Measurements from ENCODE around the gene SIGLEC1.
A peak's percentile ranks its signal among the peaks of the same experiment; 100 is the strongest.

The SIGLEC1 gene

GRCh38 chr20:3712279-3712873 lies at the start of gene SIGLEC1:
TSS of gene SIGLEC1 (minus strand) at chr20:3712600. CDS start at chr20:3707128, 5,472 bp downstream.
- no peak for DNase-seq (ENCODE audit: low read depth)

- DNase-seq (ENCODE audit: low read depth), result no peak
These were observed 48.4 kb upstream of the SIGLEC1 start for GRCh38 chr20:3760655-3761348.

GRCh38 chr20:3759884-3760283 lies 47.5 kb upstream of the SIGLEC1 start:
- DNase-seq (ENCODE audit: low read depth), result no peak

- DNase-seq (ENCODE audit: low read depth), result no peak
These were observed 47.0 kb upstream of the SIGLEC1 start for GRCh38 chr20:3759316-3759823.

- no peak for DNase-seq (ENCODE audit: low read depth)
These were observed 46.2 kb upstream of the SIGLEC1 start for GRCh38 chr20:3758566-3758965.

- DNase-seq (ENCODE audit: low read depth), result no peak
These were observed 44.9 kb upstream of the SIGLEC1 start for GRCh38 chr20:3757268-3757667.

- DNase-seq (ENCODE audit: low read depth), result no peak
These were observed 43.5 kb upstream of the SIGLEC1 start for GRCh38 chr20:3755814-3756480.

- no peak for DNase-seq (ENCODE audit: low read depth)
These were observed 42.9 kb upstream of the SIGLEC1 start for GRCh38 chr20:3755269-3755668.

- DNase-seq (ENCODE audit: low read depth), result no peak
These were observed 41.9 kb upstream of the SIGLEC1 start for GRCh38 chr20:3754276-3754630.

GRCh38 chr20:3753501-3754275 lies 41.3 kb upstream of the SIGLEC1 start:
- no peak for DNase-seq (ENCODE audit: low read depth)

GRCh38 chr20:3753098-3753497 lies 40.7 kb upstream of the SIGLEC1 start:
- DNase-seq (ENCODE audit: low read depth), result peak; percentile 74

- DNase-seq (ENCODE audit: low read depth), result no peak
These were observed 40.0 kb upstream of the SIGLEC1 start for GRCh38 chr20:3752386-3752759.

GRCh38 chr20:3751675-3752385 lies 39.4 kb upstream of the SIGLEC1 start:
- DNase-seq (ENCODE audit: low read depth), result no peak

GRCh38 chr20:3751305-3751674 lies 38.9 kb upstream of the SIGLEC1 start:
- no peak for DNase-seq (ENCODE audit: low read depth)

GRCh38 chr20:3749689-3750531 lies 37.5 kb upstream of the SIGLEC1 start:
- no peak for DNase-seq (ENCODE audit: low read depth)

GRCh38 chr20:3749087-3749688 lies 36.8 kb upstream of the SIGLEC1 start:
- no peak for DNase-seq (ENCODE audit: low read depth)

- no peak for DNase-seq (ENCODE audit: low read depth)
These were observed 35.7 kb upstream of the SIGLEC1 start for GRCh38 chr20:3748073-3748472.

- no peak for DNase-seq (ENCODE audit: low read depth)
These were observed 35.1 kb upstream of the SIGLEC1 start for GRCh38 chr20:3747471-3747870.

GRCh38 chr20:3745686-3746173 lies 33.3 kb upstream of the SIGLEC1 start:
- no peak for DNase-seq (ENCODE audit: low read depth)
